Endothelial cell of umbilical vein (primary cell): ENCODE measurements around the gene KIAA1671. TPM values are rescaled to one million over a fixed set of nuclear protein-coding genes. Genes with fewer than 3 reads are reported as not detected.
A peak's percentile ranks its signal among the peaks of the same experiment; 100 is the strongest.

ENCODE experiments used
- BruUV-seq: library from RNA; stranded (reverse); fragments of 400-500 nt; replicated peaks from 2 replicates; lab custom pipeline; 2021; lab: Mats Ljungman, UMichigan
- CTCF ChIA-PET: fragments of 300-600, 350-600 bp; sonication (Branson Sonifier 250); formaldehyde crosslinking; loops from one replicate; lab custom pipeline; 2021; ENCODE audit warnings: antibody characterized with exemption, inconsistent platforms; lab: Charles Lee
- POLR2A ChIA-PET: fragments of 300-600, 350-600 bp; sonication (Branson Sonifier 250); formaldehyde crosslinking; loops from one replicate; lab custom pipeline; 2021; ENCODE audit warnings: antibody characterized with exemption, inconsistent platforms; lab: Charles Lee
- DNase-seq: peaks from one replicate; pipeline ENCODE4 v3.0.0-alpha.2; 2011; ENCODE audit warnings: low read depth, low spot score
- FAIRE-seq: peaks from 2 replicates; lab custom pipeline; 2011; peaks lifted over from hg19 to GRCh38; lab: Jason Lieb, UNC
- H2AFZ ChIP-seq: 2 replicates; pipeline ENCODE4 v1.6.0; 2012; ENCODE audit warnings: low read depth, low read length, control low read depth, inconsistent platforms
- H3K27ac ChIP-seq: 2 replicates; pipeline ENCODE4 v1.5.1; 2011; ENCODE audit warnings: low read depth, mild to moderate bottlenecking, control low read depth, low read length, moderate library complexity; ENCODE audit not compliant: insufficient read depth
- H3K27me3 ChIP-seq, 2 experiments: 2 replicates each; pipeline versions ENCODE4 v1.6.0 to v1.6.1; 2011; ENCODE audit warnings: low read length in 2 of 2, mixed read lengths in 1 of 2; ENCODE audit not compliant: control insufficient read depth in 2 of 2, insufficient read depth in 2 of 2
- H3K36me3 ChIP-seq, 2 experiments: 2 replicates in 1 of 2; 3 replicates in 1 of 2; pipeline ENCODE4 v1.5.1; 2011; ENCODE audit warnings: low read length in 2 of 2, mild to moderate bottlenecking in 1 of 2, moderate library complexity in 1 of 2; ENCODE audit not compliant: control insufficient read depth in 2 of 2, insufficient read depth in 2 of 2; ENCODE audit errors: extremely low read depth in 1 of 2
- H3K4me1 ChIP-seq: 3 replicates; pipeline ENCODE4 v1.5.1; 2011; ENCODE audit warnings: mild to moderate bottlenecking, low read length; ENCODE audit not compliant: control insufficient read depth, insufficient read depth; ENCODE audit errors: extremely low read depth
- H3K4me2 ChIP-seq: 2 replicates; pipeline ENCODE4 v1.6.1; 2011; ENCODE audit warnings: low read length, control low read depth, mixed read lengths; ENCODE audit not compliant: insufficient read depth
- H3K4me3 ChIP-seq, 3 experiments: fragments of 200-600 bp in 1 of 3; sonication (generic), shearing (Covaris generic) in 1 of 3; replicated peaks in 1 of 3; 2 replicates each; pipeline ENCODE4 v1.5.1; 2011 to 2016; ENCODE audit warnings: control low read depth in 3 of 3, low read length in 3 of 3, mild to moderate bottlenecking in 2 of 3, inconsistent platforms in 1 of 3, low read depth in 1 of 3, moderate library complexity in 1 of 3; ENCODE audit not compliant: insufficient read depth in 1 of 3
- H3K79me2 ChIP-seq: 2 replicates; pipeline ENCODE4 v1.6.0; 2012; ENCODE audit warnings: low read length, inconsistent platforms; ENCODE audit not compliant: control insufficient read depth, insufficient read depth
- H3K9ac ChIP-seq: replicated peaks from 2 replicates; pipeline ENCODE3; 2011; ENCODE audit warnings: low read length, control low read depth; ENCODE audit not compliant: insufficient read depth; ENCODE audit errors: extremely low read depth
- H3K9me1 ChIP-seq: replicated peaks from 3 replicates; pipeline ENCODE4 v1.6.0; 2011; ENCODE audit warnings: mild to moderate bottlenecking, low read length; ENCODE audit not compliant: control insufficient read depth, insufficient read depth; ENCODE audit errors: extremely low read depth
- H3K9me3 ChIP-seq: replicated peaks from 2 replicates; pipeline ENCODE4 v1.5.1; 2012; ENCODE audit warnings: low read length, inconsistent platforms; ENCODE audit not compliant: control insufficient read depth, insufficient read depth
- H4K20me1 ChIP-seq: replicated peaks from 2 replicates; pipeline ENCODE3; 2011; ENCODE audit warnings: mild to moderate bottlenecking, low read length; ENCODE audit not compliant: control insufficient read depth, insufficient read depth; ENCODE audit errors: extremely low read depth
- CTCF ChIP-seq, 2 donors: IDR thresholded peaks; 1 replicate in 1 of 2; 2 replicates in 1 of 2; pipeline ENCODE4 v1.5.1; 2011; ENCODE audit warnings: low read length in 2 of 2, mild to moderate bottlenecking in 2 of 2, moderate library complexity in 2 of 2, control low read depth in 1 of 2, inconsistent platforms in 1 of 2, low read depth in 1 of 2; ENCODE audit not compliant: insufficient read depth in 1 of 2; ENCODE audit errors: extremely low read depth in 1 of 2
- EZH2 ChIP-seq: IDR thresholded peaks from 2 replicates; pipeline ENCODE4 v1.6.1; 2012; ENCODE audit warnings: borderline replicate concordance, low read depth, mild to moderate bottlenecking, moderate library complexity, low read length, inconsistent platforms; ENCODE audit not compliant: severe bottlenecking
- FOS ChIP-seq: IDR thresholded peaks from 2 replicates; pipeline ENCODE4 v1.6.1; 2011; ENCODE audit warnings: mild to moderate bottlenecking, low read length, moderate library complexity, borderline replicate concordance; ENCODE audit not compliant: insufficient read depth
- GATA2 ChIP-seq: IDR thresholded peaks from 2 replicates; pipeline ENCODE4 v1.7.0; 2011; ENCODE audit warnings: low read depth, mild to moderate bottlenecking, moderate library complexity, mixed read lengths, low read length; ENCODE audit not compliant: insufficient read length, insufficient read depth
- JUN ChIP-seq: IDR thresholded peaks from 2 replicates; pipeline ENCODE4 v1.6.1; 2011; ENCODE audit warnings: borderline replicate concordance, low read depth; ENCODE audit not compliant: insufficient read length, insufficient read depth
- MAX ChIP-seq: IDR thresholded peaks from 2 replicates; pipeline ENCODE4 v1.6.1; 2011; ENCODE audit not compliant: insufficient read depth, insufficient read length
- MYC ChIP-seq: IDR thresholded peaks from one replicate; pipeline ENCODE4 v1.6.1; 2011; ENCODE audit warnings: mild to moderate bottlenecking, low read depth, low read length
- POLR2A ChIP-seq: IDR thresholded peaks from 2 replicates; pipeline ENCODE4 v1.6.1; 2012; ENCODE audit warnings: low read depth, mild to moderate bottlenecking, control low read depth, low read length
- POLR2AphosphoS5 ChIP-seq: IDR thresholded peaks from 2 replicates; pipeline ENCODE4 v1.6.1; 2012; ENCODE audit warnings: low read depth, mild to moderate bottlenecking, control low read depth, low read length, moderate library complexity; ENCODE audit not compliant: insufficient read depth
- dilution Hi-C: fragments of 300-500 bp; cut with MboI; formaldehyde crosslinking; loops from one replicate; pipeline ENCODE4 v1.15.0; 2019; ENCODE audit warnings: low sequenced_read_pairs; ENCODE audit not compliant: extremely low pct_ligation_motif_present
- intact Hi-C: fragments of 100-400 bp; cut with micrococcal nuclease; formaldehyde crosslinking; loops from one replicate; pipeline ENCODE4 v1.10.0; 2022
- polyA plus RNA-seq, 4 experiments: library from polyadenylated mRNA; depleted of rRNA in 3 of 4; stranded (reverse) in 3 of 4; unstranded in 1 of 4; fragments of >200 nt; gene quantifications; 2 replicates each; pipeline versions ENCODE4 v1.2.1 to v1.2.3, GENCODE V29; 2011 to 2012; ENCODE audit warnings: missing spikeins in 1 of 4
- total RNA-seq: library from RNA; stranded (reverse); gene quantifications from 2 replicates; pipeline ENCODE4 v1.2.3, GENCODE V29; 2021

The KIAA1671 gene
- total and polyA plus RNA-seq, 2 donors (not counting 3 experiments of a cell fraction or from before 2014, with no cell fraction given) = 23.1 to 85.1 TPM

- Histone ChIP-seq H3K4me1 (peaks cover 40% of the 10 kb centered on the region), H3K4me3 (no peak overlapping the region), H3K27ac (peak overlapping the region; percentile 59), H3K79me2 (no peaks in the 10 kb centered on the region), H3K27me3 (no peaks in the 10 kb centered on the region), H2AFZ (no peak overlapping the region), H3K9me3 (no peaks in the 10 kb centered on the region), H3K36me3 (no peaks in the 10 kb centered on the region), H4K20me1 (no peaks in the 10 kb centered on the region), H3K4me2 (no peak overlapping the region), H3K9ac (peak overlapping the region; percentile 20), H3K9me1 (no peaks in the 10 kb centered on the region)
- no TSS peak for BruUV-seq
- ChIA-PET POLR2A (no interaction called here), CTCF (interaction anchor here (1.0 to 1.6 kb wide), 4 partner anchors 22 to 115 kb away, joined by 3 to 11 read pairs (median 4); no protein-coding TSS in a partner anchor)
- dilution Hi-C loops (no loop called here), intact Hi-C loops (loop anchor here (1.0 kb wide), 4 partner anchors 24 to 115 kb away; no protein-coding TSS in a partner anchor)
- DNase-seq (no peak), FAIRE-seq (no peak)
- TF ChIP-seq FOS (no peak), JUN (no peak), MYC (no peak), POLR2AphosphoS5 (no peak), POLR2A (no peak), MAX (no peak), GATA2 (no peak), EZH2 (no peak), CTCF (IDR thresholded peaks at IDR 0.05; ENCODE audit: extremely low read depth in 1 of 2, insufficient read depth in 1 of 2, low read depth in 1 of 2, low read length in 2 of 2) (no peak)
Measured at GRCh38 chr22:25086902-25087282, 134.4 kb downstream of the KIAA1671 start.
